NCI-H226 (cell line): ENCODE measurements around the gene SINHCAF.
"Not testable (repeated sequence)": the region's sequence is repeated elsewhere in the genome, so short reads cannot be mapped to it uniquely, and the experiment has no call there.

ENCODE experiments used
- DNase-seq: peaks from one replicate; pipeline ENCODE4 v3.0.0-alpha.2; 2015

SINHCAF gene

GRCh38 chr12:31325877-31326631, at the start of gene SINHCAF:
TSS of gene SINHCAF (minus strand) at chr12:31326150. CDS start at chr12:31298204, 27,946 bp downstream.
- DNase-seq: peak; percentile 92

- not testable (repeated sequence) for DNase-seq
Observed at GRCh38 chr12:31375422-31375821, 49.5 kb upstream of the SINHCAF start.

GRCh38 chr12:31371256-31371620, 45.3 kb upstream of the SINHCAF start:
- DNase-seq: no peak

GRCh38 chr12:31370531-31371255, 44.7 kb upstream of the SINHCAF start:
- DNase-seq: no peak

- DNase-seq: no peak
Observed at GRCh38 chr12:31369712-31370521, 44.0 kb upstream of the SINHCAF start.

- DNase-seq: no peak
Observed at GRCh38 chr12:31368666-31369361, 42.9 kb upstream of the SINHCAF start.

GRCh38 chr12:31366104-31366621, 40.2 kb upstream of the SINHCAF start:
- no peak for DNase-seq

- DNase-seq: no peak
Observed at GRCh38 chr12:31363831-31364230, 37.9 kb upstream of the SINHCAF start.

GRCh38 chr12:31363416-31363809, 37.5 kb upstream of the SINHCAF start:
- no peak for DNase-seq

GRCh38 chr12:31362759-31363415, 36.9 kb upstream of the SINHCAF start:
- no peak for DNase-seq

- no peak for DNase-seq
Observed at GRCh38 chr12:31362115-31362758, 36.3 kb upstream of the SINHCAF start.

GRCh38 chr12:31361730-31362114, 35.8 kb upstream of the SINHCAF start:
- no peak for DNase-seq

GRCh38 chr12:31355747-31356107, 29.8 kb upstream of the SINHCAF start:
- no peak for DNase-seq

- no peak for DNase-seq
Observed at GRCh38 chr12:31353750-31354708, 28.1 kb upstream of the SINHCAF start.

- no peak for DNase-seq
Observed at GRCh38 chr12:31346267-31346666, 20.3 kb upstream of the SINHCAF start.

- no peak for DNase-seq
Observed at GRCh38 chr12:31343139-31343538, 17.2 kb upstream of the SINHCAF start.

- no peak for DNase-seq
Observed at GRCh38 chr12:31342286-31342685, 16.3 kb upstream of the SINHCAF start.

- DNase-seq: no peak
Observed at GRCh38 chr12:31339831-31340622, 14.1 kb upstream of the SINHCAF start.

- no peak for DNase-seq
Observed at GRCh38 chr12:31337952-31338351, 12.0 kb upstream of the SINHCAF start.

- no peak for DNase-seq
Observed at GRCh38 chr12:31331242-31331641, 5.3 kb upstream of the SINHCAF start.
